ENCODE data around the gene RALGAPB. TPM values are rescaled to one million over a fixed set of nuclear protein-coding genes. Genes with fewer than 3 reads are reported as not detected.

RALGAPB gene
- total RNA-seq, 4 donors from 2014 or later = 34.4 to 86.7 (median 44.2) TPM

DNA sequence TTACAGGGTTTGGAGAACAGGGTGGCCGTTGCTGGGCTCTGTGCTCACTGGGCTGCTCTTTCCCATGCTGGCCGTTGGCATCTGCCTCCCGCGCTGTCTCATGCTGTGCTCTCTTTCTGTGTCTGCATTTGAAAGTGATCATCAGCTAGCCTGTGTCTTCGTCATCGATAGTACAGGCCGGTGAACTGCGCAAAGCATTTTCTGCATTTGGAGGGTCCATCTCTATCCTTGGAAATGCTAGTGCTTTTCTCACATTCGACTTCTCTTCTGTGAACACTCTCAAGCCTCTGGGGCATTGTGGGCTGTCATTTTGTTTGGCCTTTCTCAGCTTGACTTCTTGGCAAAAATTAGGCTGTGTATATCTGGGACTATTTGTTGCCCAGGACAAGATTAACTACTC, 30.7 kb upstream of the RALGAPB start:
- TF ChIP-seq, protein P1, sequence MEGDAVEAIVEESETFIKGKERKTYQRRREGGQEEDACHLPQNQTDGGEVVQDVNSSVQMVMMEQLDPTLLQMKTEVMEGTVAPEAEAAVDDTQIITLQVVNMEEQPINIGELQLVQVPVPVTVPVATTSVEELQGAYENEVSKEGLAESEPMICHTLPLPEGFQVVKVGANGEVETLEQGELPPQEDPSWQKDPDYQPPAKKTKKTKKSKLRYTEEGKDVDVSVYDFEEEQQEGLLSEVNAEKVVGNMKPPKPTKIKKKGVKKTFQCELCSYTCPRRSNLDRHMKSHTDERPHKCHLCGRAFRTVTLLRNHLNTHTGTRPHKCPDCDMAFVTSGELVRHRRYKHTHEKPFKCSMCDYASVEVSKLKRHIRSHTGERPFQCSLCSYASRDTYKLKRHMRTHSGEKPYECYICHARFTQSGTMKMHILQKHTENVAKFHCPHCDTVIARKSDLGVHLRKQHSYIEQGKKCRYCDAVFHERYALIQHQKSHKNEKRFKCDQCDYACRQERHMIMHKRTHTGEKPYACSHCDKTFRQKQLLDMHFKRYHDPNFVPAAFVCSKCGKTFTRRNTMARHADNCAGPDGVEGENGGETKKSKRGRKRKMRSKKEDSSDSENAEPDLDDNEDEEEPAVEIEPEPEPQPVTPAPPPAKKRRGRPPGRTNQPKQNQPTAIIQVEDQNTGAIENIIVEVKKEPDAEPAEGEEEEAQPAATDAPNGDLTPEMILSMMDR (IDR thresholded peaks at IDR 0.05) = no peak
- TF ChIP-seq POLR2A (IDR thresholded peaks at IDR 0.05) (no peak), EP300 (IDR thresholded peaks at IDR 0.05) (no peak), POLR2AphosphoS5 (IDR thresholded peaks at IDR 0.05) (no peak)
- peaks cover 2% of the 10 kb centered on the region for H3K27me3 ChIP-seq
- H3K4me1 ChIP-seq = peaks cover 4% of the 10 kb centered on the region
- H3K4me3 ChIP-seq = no peak overlapping the region
- no peaks in the 10 kb centered on the region for H3K36me3 ChIP-seq
- 68% methylated on average over 9 of the region's 9 CpGs for WGBS
- no peaks in the 10 kb centered on the region for H3K9me3 ChIP-seq
- no peak overlapping the region for H3K27ac ChIP-seq
- no peak for DNase-seq (ENCODE audit: low spot score in 2 of 2)

GRCh38 chr20:38445381-38445796, 27.3 kb upstream of the RALGAPB start:
- no peaks in the 10 kb centered on the region for H3K27me3 ChIP-seq
- H3K36me3 ChIP-seq = peaks cover 17% of the 10 kb centered on the region
- no peak for TF ChIP-seq POLR2AphosphoS5 (IDR thresholded peaks at IDR 0.05)
- no peak for TF ChIP-seq EP300 (IDR thresholded peaks at IDR 0.05)
- no peak for TF ChIP-seq POLR2A (IDR thresholded peaks at IDR 0.05)
- TF ChIP-seq, protein P1 (IDR thresholded peaks at IDR 0.05) = no peak
- H3K27ac ChIP-seq = no peak overlapping the region
- no peak overlapping the region for H3K4me3 ChIP-seq
- 94% methylated on average over 3 of the region's 3 CpGs for WGBS
- H3K4me1 ChIP-seq = peaks cover 14% of the 10 kb centered on the region
- H3K9me3 ChIP-seq = no peaks in the 10 kb centered on the region
- DNase-seq (ENCODE audit: low spot score in 2 of 2) = no peak

DNA sequence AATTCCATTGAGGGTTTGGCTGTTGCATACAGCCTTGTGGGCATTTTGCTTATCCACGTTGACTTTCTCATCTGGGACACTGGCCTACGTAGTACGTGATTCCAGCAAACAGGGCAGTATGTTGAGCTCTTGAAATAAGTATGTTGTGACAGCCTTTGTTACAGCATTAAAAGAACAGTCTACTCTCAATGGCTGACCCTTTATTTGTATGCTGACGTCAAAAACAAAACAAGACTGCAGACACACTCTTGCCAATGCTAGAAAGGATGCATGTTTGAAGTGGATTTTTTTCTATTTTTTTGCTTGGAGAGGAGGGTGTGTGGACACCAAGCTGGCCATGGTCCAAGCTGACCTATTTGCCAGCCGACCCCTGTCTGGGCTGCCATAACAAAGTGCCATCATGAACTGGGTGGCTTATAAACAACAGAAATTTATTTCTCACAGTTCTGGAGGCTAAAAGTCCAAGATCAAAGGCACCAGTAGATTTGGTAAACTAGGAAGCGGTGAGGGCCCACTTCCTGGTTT, 26.7 kb upstream of the RALGAPB start:
- H3K4me1 ChIP-seq = peaks cover 14% of the 10 kb centered on the region
- H3K9me3 ChIP-seq = no peaks in the 10 kb centered on the region
- TF ChIP-seq, protein P1 (IDR thresholded peaks at IDR 0.05) = no peak
- no peaks in the 10 kb centered on the region for H3K27me3 ChIP-seq
- DNase-seq (ENCODE audit: low spot score in 2 of 2) = no peak
- H3K27ac ChIP-seq = no peak overlapping the region
- 75% methylated on average over 6 of the region's 6 CpGs for WGBS
- peak overlapping the region; percentile 83 for H3K4me3 ChIP-seq
- H3K36me3 ChIP-seq = peaks cover 22% of the 10 kb centered on the region

DNA sequence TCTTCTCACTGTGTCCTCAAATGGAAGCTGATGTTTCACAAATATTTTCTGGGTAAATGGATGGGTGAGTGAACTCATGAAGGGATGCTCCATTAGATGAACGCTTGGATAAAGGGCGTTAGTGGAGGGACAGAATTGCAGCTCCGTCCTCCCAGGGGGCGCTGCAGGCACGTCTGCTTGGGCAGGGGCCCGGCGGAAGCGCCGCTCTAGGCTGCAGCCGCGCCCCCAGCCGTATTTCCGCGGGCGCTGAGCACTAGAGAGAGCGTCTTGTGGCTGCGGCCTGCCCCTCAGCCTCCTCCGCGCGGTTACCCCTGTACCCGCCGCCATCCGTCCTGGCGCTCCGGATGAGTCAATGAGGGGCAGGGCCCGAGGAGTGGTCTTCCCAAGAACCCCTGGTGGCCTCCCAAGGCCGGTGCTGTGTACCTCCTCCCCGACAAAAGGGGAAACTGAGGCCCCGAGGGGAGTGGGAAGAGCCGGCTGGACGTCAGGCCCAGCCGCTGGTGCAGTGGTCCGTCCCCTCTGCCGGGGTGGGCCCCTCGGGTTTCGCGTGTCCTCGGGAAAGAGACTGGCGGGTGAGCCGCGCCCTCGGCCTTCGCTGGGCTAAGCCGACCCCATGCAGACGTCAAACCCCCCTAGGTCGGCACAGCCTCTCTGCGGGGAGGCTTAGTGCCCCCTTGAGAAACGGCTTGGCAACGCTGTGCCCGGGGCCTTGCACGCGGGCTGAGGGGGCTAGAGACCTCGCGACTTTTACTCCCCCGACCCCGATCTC, 26.0 kb upstream of the RALGAPB start:
- Histone ChIP-seq H3K4me3 (peak overlapping the region; percentile 83), H3K36me3 (peaks cover 27% of the 10 kb centered on the region), H3K27me3 (no peaks in the 10 kb centered on the region), H3K27ac (peak overlapping the region; percentile 77), H3K4me1 (peaks cover 14% of the 10 kb centered on the region), H3K9me3 (no peaks in the 10 kb centered on the region)
- peak; percentile 93 for DNase-seq (ENCODE audit: low spot score in 2 of 2)
- TF ChIP-seq, protein P1 (IDR thresholded peaks at IDR 0.05) = peak; percentile 91 to 94
- TF ChIP-seq EP300 (IDR thresholded peaks at IDR 0.05) = no peak
- peak in 1 of 2 donors; percentile 86 for TF ChIP-seq POLR2A (IDR thresholded peaks at IDR 0.05)
- peak; percentile 75 to 98 (median 81) for TF ChIP-seq POLR2AphosphoS5 (IDR thresholded peaks at IDR 0.05)
- 1% methylated on average over 19 of the region's 56 CpGs for WGBS

- WGBS = 46% methylated on average over 12 of the region's 12 CpGs
- no peak for DNase-seq (ENCODE audit: low spot score in 2 of 2)
- no peak for TF ChIP-seq POLR2A (IDR thresholded peaks at IDR 0.05)
- TF ChIP-seq, protein P1 (IDR thresholded peaks at IDR 0.05) = no peak
- TF ChIP-seq EP300 (IDR thresholded peaks at IDR 0.05) = no peak
- peaks cover 27% of the 10 kb centered on the region for H3K36me3 ChIP-seq
- no peak overlapping the region for H3K27ac ChIP-seq
- H3K4me3 ChIP-seq = peak overlapping the region; percentile 83
- peaks cover 14% of the 10 kb centered on the region for H3K4me1 ChIP-seq
- H3K9me3 ChIP-seq = no peaks in the 10 kb centered on the region
- H3K27me3 ChIP-seq = no peaks in the 10 kb centered on the region
These were observed 25.4 kb upstream of the RALGAPB start for GRCh38 chr20:38447251-38447661.

Data from suprapubic skin (tissue), 4 donors.